NT2/D1 (cell line): ENCODE measurements around the gene FKBP3.
"Not testable (repeated sequence)": the region's sequence is repeated elsewhere in the genome, so short reads cannot be mapped to it uniquely, and the experiment has no call there.

Experiments used
- YY1 ChIP-seq: IDR thresholded peaks from 2 replicates; pipeline ENCODE4 v1.6.1; 2011; ENCODE audit not compliant: insufficient read length, insufficient read depth
- ZNF274 ChIP-seq: IDR thresholded peaks from 2 replicates; pipeline ENCODE4 v1.6.1; 2011; ENCODE audit warnings: mild to moderate bottlenecking, low read depth, low read length

- not testable (repeated sequence) for TF ChIP-seq ZNF274, YY1
Measured at GRCh38 chr14:45142083-45142482, 7.8 kb upstream of the FKBP3 start.
